Smooth muscle cell (in vitro differentiated cells): ENCODE results near the gene GPX8. TPM values are rescaled to one million over a fixed set of nuclear protein-coding genes. Genes with fewer than 3 reads are reported as not detected.

ENCODE experiments used
- DNase-seq: peaks from one replicate; lab custom pipeline; 2025; ENCODE audit not compliant: unreplicated experiment; lab: John Stamatoyannopoulos, UW
- H2AFZ ChIP-seq: fragments of 200-600 bp; sonication (generic); 2 replicates; pipeline ENCODE4 v1.6.0; 2016; ENCODE audit warnings: antibody characterized with exemption, low read depth, mild to moderate bottlenecking
- H3F3A ChIP-seq: fragments of 200-600 bp; sonication (generic); 2 replicates; pipeline ENCODE4 v1.6.0; 2017; ENCODE audit warnings: antibody characterized with exemption, low read depth
- H3K27ac ChIP-seq: fragments of 200-600 bp; sonication (generic); 2 replicates; pipeline ENCODE4 v1.5.1; 2016; ENCODE audit warnings: low read depth, mild to moderate bottlenecking
- H3K27me3 ChIP-seq: fragments of 200-600 bp; sonication (generic); 2 replicates; pipeline ENCODE4 v1.6.1; 2016; ENCODE audit warnings: low read depth, mild to moderate bottlenecking
- H3K36me3 ChIP-seq: fragments of 200-600 bp; sonication (generic); 2 replicates; pipeline ENCODE4 v1.5.1; 2016; ENCODE audit warnings: low read depth
- H3K4me1 ChIP-seq: fragments of 200-600 bp; sonication (generic); 2 replicates; pipeline ENCODE4 v1.5.1; 2016; ENCODE audit warnings: low read depth
- H3K4me2 ChIP-seq: fragments of 200-600 bp; sonication (generic); 2 replicates; pipeline ENCODE4 v1.6.0; 2016; ENCODE audit warnings: mild to moderate bottlenecking
- H3K4me3 ChIP-seq: fragments of 200-600 bp; sonication (generic); 2 replicates; pipeline ENCODE4 v1.5.1; 2016; ENCODE audit warnings: mild to moderate bottlenecking
- H3K79me2 ChIP-seq: fragments of 200-600 bp; sonication (generic); 2 replicates; pipeline ENCODE4 v1.6.0; 2016; ENCODE audit warnings: low read depth, mild to moderate bottlenecking
- H3K9ac ChIP-seq: fragments of 200-600 bp; sonication (generic); 2 replicates; pipeline ENCODE4 v1.6.0; 2016; ENCODE audit warnings: low read depth
- H3K9me3 ChIP-seq: fragments of 200-600 bp; sonication (generic); replicated peaks from 2 replicates; pipeline ENCODE4 v1.5.1; 2016; ENCODE audit warnings: low read depth
- H4K20me1 ChIP-seq: fragments of 200-600 bp; sonication (generic); 2 replicates; pipeline ENCODE4 v1.6.0; 2016; ENCODE audit warnings: low read depth
- WGBS: methylation state at CpG from one replicate; pipeline ENCODE4 v1.1.7; 2016; ENCODE audit warnings: low lambda C conversion rate; 5-methylcytosine and 5-hydroxymethylcytosine counted together
- polyA plus RNA-seq: library from polyadenylated mRNA; unstranded; fragments of >200 nt; fragmentation: Nextera tagmentation; extraction: Ambion mirVana; gene quantifications from 2 replicates; pipeline ENCODE4 v1.2.1, GENCODE V29; 2016
- total RNA-seq: library from RNA; depleted of rRNA; stranded (reverse); fragments of >200 nt; gene quantifications from 2 replicates; pipeline ENCODE4 v1.2.3, GENCODE V29; 2014
- TF ChIP-seq, protein P1 (sequence below): fragments of 200-600 bp; sonication (generic); IDR thresholded peaks from 2 replicates; pipeline ENCODE4 v1.5.1; 2017; ENCODE audit warnings: borderline replicate concordance, mild to moderate bottlenecking, antibody characterized with exemption; ENCODE audit not compliant: insufficient read depth, poor library complexity, severe bottlenecking

The GPX8 gene
- total and polyA plus RNA-seq, 2 experiments from 2014 or later = 230 to 306 TPM

DNA sequence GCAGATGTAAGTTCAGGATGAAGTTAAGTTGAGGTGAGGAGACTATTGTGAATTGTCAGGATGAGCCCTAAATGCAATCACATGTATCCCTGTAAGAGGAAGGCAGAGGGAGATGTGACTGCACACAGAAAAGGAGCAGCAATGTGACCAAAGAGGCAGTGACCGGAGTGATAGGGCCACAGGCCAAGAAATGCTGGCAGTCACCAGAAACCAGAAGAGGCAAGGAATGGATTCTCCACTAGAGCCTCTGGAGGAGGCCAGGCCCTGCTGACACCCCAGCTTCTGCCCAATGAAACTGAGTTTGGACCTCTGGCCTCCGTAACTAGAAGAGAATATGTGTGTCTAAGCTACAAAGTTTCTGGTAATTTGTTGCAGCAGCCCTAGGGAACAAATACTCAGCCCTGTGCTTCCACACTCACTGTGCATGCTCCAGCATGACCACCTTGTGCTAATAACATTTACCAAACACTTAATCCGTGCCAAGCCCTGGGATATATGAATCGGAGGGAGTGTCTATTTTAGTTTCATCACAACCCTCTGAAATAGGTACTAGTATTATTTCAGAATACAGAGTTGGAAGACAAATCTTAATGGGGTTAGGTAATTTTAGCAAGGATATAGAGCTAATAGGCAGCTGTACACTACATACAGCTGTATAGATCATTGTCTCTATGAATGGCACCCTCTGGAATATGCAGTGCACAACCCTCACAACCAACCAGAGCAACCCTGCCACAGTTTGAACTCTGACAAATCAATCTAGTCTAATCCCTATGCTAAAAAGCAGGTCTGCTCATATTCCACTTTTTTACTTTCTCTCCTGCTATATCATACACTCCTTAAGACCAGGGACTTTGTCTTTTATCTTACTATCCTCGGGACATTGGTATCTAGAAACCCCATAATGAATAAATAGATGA, 7.8 kb upstream of the GPX8 start:
- Histone ChIP-seq H4K20me1 (no peaks in the 10 kb centered on the region), H3K27me3 (no peaks in the 10 kb centered on the region), H3F3A (no peaks in the 10 kb centered on the region), H3K4me1 (no peaks in the 10 kb centered on the region), H3K79me2 (no peaks in the 10 kb centered on the region), H3K4me3 (no peak overlapping the region), H3K27ac (no peak overlapping the region), H3K9ac (no peak overlapping the region), H3K9me3 (no peaks in the 10 kb centered on the region), H2AFZ (no peak overlapping the region), H3K36me3 (no peaks in the 10 kb centered on the region), H3K4me2 (no peak overlapping the region)
- TF ChIP-seq, protein P1, sequence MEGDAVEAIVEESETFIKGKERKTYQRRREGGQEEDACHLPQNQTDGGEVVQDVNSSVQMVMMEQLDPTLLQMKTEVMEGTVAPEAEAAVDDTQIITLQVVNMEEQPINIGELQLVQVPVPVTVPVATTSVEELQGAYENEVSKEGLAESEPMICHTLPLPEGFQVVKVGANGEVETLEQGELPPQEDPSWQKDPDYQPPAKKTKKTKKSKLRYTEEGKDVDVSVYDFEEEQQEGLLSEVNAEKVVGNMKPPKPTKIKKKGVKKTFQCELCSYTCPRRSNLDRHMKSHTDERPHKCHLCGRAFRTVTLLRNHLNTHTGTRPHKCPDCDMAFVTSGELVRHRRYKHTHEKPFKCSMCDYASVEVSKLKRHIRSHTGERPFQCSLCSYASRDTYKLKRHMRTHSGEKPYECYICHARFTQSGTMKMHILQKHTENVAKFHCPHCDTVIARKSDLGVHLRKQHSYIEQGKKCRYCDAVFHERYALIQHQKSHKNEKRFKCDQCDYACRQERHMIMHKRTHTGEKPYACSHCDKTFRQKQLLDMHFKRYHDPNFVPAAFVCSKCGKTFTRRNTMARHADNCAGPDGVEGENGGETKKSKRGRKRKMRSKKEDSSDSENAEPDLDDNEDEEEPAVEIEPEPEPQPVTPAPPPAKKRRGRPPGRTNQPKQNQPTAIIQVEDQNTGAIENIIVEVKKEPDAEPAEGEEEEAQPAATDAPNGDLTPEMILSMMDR = no peak
- DNase-seq = no peak
- 77% methylated on average over 5 of the region's 5 CpGs for WGBS

- Histone ChIP-seq H3F3A (peaks cover 7% of the 10 kb centered on the region), H3K9ac (no peak overlapping the region), H3K27me3 (no peaks in the 10 kb centered on the region), H3K4me2 (no peak overlapping the region), H3K9me3 (no peaks in the 10 kb centered on the region), H4K20me1 (no peaks in the 10 kb centered on the region), H3K36me3 (no peaks in the 10 kb centered on the region), H3K4me1 (no peaks in the 10 kb centered on the region), H3K27ac (no peak overlapping the region), H2AFZ (no peak overlapping the region), H3K79me2 (no peaks in the 10 kb centered on the region), H3K4me3 (no peak overlapping the region)
- TF ChIP-seq, protein P1 = no peak
- 61% methylated on average over 3 of the region's 3 CpGs for WGBS
- DNase-seq = no peak
These were observed 5.1 kb upstream of the GPX8 start for GRCh38 chr5:55154873-55155272.

GRCh38 chr5:55160493-55161209, 680 bp downstream of the GPX8 start:
- peaks cover 7% of the 10 kb centered on the region for H3K4me1 ChIP-seq
- WGBS = 2% methylated on average over 9 of the region's 9 CpGs
- peak overlapping the region; percentile 97 for H3K9ac ChIP-seq
- no peaks in the 10 kb centered on the region for H3K36me3 ChIP-seq
- DNase-seq = no peak
- no peaks in the 10 kb centered on the region for H3K9me3 ChIP-seq
- TF ChIP-seq, protein P1 = no peak
- H3K4me2 ChIP-seq = peak overlapping the region; percentile 97
- peak overlapping the region; percentile 91 for H3K4me3 ChIP-seq
- peaks cover 37% of the 10 kb centered on the region for H4K20me1 ChIP-seq
- no peaks in the 10 kb centered on the region for H3K27me3 ChIP-seq
- peak overlapping the region; percentile 82 for H2AFZ ChIP-seq
- peaks cover 34% of the 10 kb centered on the region for H3F3A ChIP-seq
- H3K79me2 ChIP-seq = peaks cover 30% of the 10 kb centered on the region
- peak overlapping the region; percentile 98 for H3K27ac ChIP-seq
